H1 (cell line): ENCODE results near the gene ADK. TPM values are rescaled to one million over a fixed set of nuclear protein-coding genes. Genes with fewer than 3 reads are reported as not detected.

Experiments
- ATF2 ChIP-seq: IDR thresholded peaks from 2 replicates; pipeline ENCODE4 v1.6.1; 2012; ENCODE audit warnings: low read length, inconsistent platforms
- BCL11A ChIP-seq, 2 experiments: IDR thresholded peaks; one replicate each; pipeline ENCODE4 v1.6.1; 2011; ENCODE audit warnings: low read depth in 2 of 2, low read length in 2 of 2, mild to moderate bottlenecking in 2 of 2
- CBX5 ChIP-seq: fragments of 300-800, 300-1000 bp; sonication (generic); IDR thresholded peaks from 2 replicates; pipeline ENCODE4 v1.7.1; 2016; ENCODE audit warnings: antibody characterized with exemption, low read length, low read depth
- CHD7 ChIP-seq: fragments of 300-600 bp; sonication (generic); IDR thresholded peaks from 2 replicates; pipeline ENCODE4 v1.7.1; 2012; ENCODE audit warnings: low read length, moderate library complexity, mild to moderate bottlenecking, inconsistent platforms; ENCODE audit not compliant: insufficient replicate concordance
- HDAC2 ChIP-seq, 2 experiments: fragments of 300-600 bp in 1 of 2; sonication (generic) in 1 of 2; IDR thresholded peaks; 2 replicates each; pipeline ENCODE4 v1.6.1; 2011 to 2012; ENCODE audit warnings: low read depth in 2 of 2, low read length in 2 of 2, mild to moderate bottlenecking in 2 of 2, moderate library complexity in 2 of 2, borderline replicate concordance in 1 of 2, inconsistent platforms in 1 of 2
- KDM5A ChIP-seq: fragments of 200-600 bp; IDR thresholded peaks from 2 replicates; pipeline ENCODE4 v1.7.1; 2012; ENCODE audit warnings: mild to moderate bottlenecking, low read length, inconsistent platforms, mixed read lengths
- NRF1 ChIP-seq: IDR thresholded peaks from 2 replicates; pipeline ENCODE4 v1.6.1; 2011; ENCODE audit warnings: mild to moderate bottlenecking, low read depth, low read length, improper control_type of control experiment
- RFX5 ChIP-seq: IDR thresholded peaks from 2 replicates; pipeline ENCODE4 v1.6.1; 2011; ENCODE audit warnings: low read depth, low read length, improper control_type of control experiment, borderline replicate concordance
- SRF ChIP-seq: IDR thresholded peaks from 2 replicates; pipeline ENCODE4 v1.6.1; 2011; ENCODE audit warnings: mild to moderate bottlenecking, low read depth, low read length, moderate library complexity
- YY1 ChIP-seq: IDR thresholded peaks from 2 replicates; pipeline ENCODE4 v1.6.1; 2011; ENCODE audit warnings: low read depth, mild to moderate bottlenecking, low read length
- polyA plus RNA-seq, 7 experiments: library from polyadenylated mRNA; depleted of rRNA in 3 of 7; stranded (reverse) in 5 of 7; unstranded in 2 of 7; fragments of >200 nt in 5 of 7; fragments of 200-250 nt in 2 of 7; gene quantifications; 1 replicate in 5 of 7; 2 replicates in 1 of 7; 4 replicates in 1 of 7; pipeline versions ENCODE4 v1.2.1 to v1.2.3, GENCODE V29; 2011 to 2013; ENCODE audit warnings: missing spikeins in 2 of 7, mixed read lengths in 2 of 7
- total RNA-seq: library from RNA; stranded (reverse); fragmentation: NEBNext Ultra II Directional; extraction: Animal tissue kit (Norgen Biotek cat#: 25700); gene quantifications from 2 replicates; pipeline ENCODE4 v1.2.1, GENCODE V29; 2021

ADK gene
- total and polyA plus RNA-seq, 2 of the 8 experiments (the other 6 are each of a cell fraction or from before 2014, with no cell fraction given): 12.3 to 42.4 TPM

GRCh38 chr10:74400186-74400585 is 249.2 kb downstream of the ADK start (continued):
- no peak for TF ChIP-seq CHD7
- TF ChIP-seq ATF2: no peak
- no peak for TF ChIP-seq HDAC2 (IDR thresholded peaks at IDR 0.05; ENCODE audit: borderline replicate concordance in 1 of 2, low read depth in 2 of 2, low read length in 2 of 2)
- no peak for TF ChIP-seq NRF1
- TF ChIP-seq YY1: no peak
- no peak for TF ChIP-seq SRF
- no peak for TF ChIP-seq RFX5
- TF ChIP-seq KDM5A: no peak
- TF ChIP-seq BCL11A (IDR thresholded peaks at IDR 0.05; ENCODE audit: low read depth in 2 of 2, low read length in 2 of 2): no peak
- no peak for TF ChIP-seq CBX5
